ENCODE results near the gene THAP7.

DNA sequence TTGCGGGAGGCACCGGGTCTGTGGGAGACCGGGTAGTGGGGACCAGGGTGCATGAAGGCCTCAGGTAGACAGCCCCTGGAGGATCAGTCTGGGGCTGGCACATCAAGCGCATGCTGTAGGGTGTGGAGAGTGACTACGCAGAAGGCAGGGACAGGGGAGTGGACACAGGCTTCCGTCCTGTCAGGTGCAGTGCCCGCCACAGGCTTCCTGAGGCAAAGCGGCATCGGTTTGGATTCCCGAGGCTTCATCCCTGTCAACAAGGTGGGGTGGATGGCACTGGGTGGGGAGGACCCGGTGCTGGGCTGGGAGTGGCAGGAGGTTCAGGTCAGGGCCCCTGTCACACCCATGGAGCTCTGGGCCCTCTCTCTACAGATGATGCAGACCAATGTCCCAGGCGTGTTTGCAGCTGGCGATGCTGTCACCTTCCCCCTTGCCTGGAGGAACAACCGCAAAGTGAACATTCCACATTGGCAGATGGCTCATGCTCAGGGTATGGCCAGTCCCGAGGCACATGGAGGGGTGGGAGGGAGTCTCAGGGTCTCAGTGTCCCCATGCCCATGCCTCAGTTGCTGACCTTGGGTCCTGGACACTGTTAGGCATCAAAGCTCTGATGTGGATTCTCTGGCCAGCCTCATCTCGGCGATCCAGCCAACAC is 24.3 kb downstream of the THAP7 start:
- TF ChIP-seq, protein P1, sequence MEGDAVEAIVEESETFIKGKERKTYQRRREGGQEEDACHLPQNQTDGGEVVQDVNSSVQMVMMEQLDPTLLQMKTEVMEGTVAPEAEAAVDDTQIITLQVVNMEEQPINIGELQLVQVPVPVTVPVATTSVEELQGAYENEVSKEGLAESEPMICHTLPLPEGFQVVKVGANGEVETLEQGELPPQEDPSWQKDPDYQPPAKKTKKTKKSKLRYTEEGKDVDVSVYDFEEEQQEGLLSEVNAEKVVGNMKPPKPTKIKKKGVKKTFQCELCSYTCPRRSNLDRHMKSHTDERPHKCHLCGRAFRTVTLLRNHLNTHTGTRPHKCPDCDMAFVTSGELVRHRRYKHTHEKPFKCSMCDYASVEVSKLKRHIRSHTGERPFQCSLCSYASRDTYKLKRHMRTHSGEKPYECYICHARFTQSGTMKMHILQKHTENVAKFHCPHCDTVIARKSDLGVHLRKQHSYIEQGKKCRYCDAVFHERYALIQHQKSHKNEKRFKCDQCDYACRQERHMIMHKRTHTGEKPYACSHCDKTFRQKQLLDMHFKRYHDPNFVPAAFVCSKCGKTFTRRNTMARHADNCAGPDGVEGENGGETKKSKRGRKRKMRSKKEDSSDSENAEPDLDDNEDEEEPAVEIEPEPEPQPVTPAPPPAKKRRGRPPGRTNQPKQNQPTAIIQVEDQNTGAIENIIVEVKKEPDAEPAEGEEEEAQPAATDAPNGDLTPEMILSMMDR (IDR thresholded peaks at IDR 0.05): no peak
- TF ChIP-seq POLR2A (IDR thresholded peaks at IDR 0.05): no peak

Measured in adrenal gland (tissue), 5 donors.